NCI-H1930 (cell line): ENCODE measurements around the gene TLE4.
"Not testable (repeated sequence)": the region's sequence is repeated elsewhere in the genome, so short reads cannot be mapped to it uniquely, and the experiment has no call there.

Experiments
- DNase-seq, 2 experiments: peaks; one replicate each; lab custom pipeline; 2025; lab: John Stamatoyannopoulos, UW

Gene TLE4

DNA sequence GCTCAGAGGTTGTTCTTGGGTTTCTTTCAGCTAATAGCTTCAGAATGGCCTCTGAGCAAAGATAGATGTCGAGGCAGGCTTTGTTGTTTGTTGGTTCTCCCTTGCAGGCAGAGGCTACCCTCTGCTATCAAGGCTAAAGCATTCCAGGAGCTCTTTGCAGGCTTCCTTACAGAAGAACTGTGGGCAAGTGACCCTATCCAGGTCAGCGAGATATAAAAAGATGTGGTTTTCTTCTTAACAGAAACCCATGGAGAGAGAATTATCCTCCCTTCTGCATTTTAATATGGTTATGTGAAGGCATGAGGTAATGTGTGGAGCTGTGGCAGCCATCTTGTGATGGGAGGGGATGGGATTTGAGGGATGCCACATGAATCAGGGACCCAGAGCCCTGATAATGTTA lies 67.0 kb downstream of the TLE4 start:
- no peak for DNase-seq

DNA sequence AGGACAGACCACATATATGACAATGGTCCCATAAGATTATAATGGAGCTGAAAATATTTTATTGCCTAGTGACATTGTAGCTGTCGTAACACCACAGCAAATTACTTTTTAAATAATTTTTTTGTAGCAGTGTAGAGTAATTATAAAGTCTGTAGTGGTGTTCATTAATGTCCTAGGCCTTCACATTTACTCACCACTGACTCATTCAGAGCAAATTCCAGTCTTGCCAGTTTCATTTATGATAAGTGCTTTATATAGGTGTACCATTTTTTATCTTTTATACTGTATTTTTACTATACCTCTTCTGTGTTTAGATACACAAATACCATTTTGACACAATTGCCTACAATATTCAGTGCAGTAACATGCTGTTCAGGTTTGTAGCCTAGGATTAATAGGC lies 67.6 kb downstream of the TLE4 start:
- DNase-seq, result no peak

DNA sequence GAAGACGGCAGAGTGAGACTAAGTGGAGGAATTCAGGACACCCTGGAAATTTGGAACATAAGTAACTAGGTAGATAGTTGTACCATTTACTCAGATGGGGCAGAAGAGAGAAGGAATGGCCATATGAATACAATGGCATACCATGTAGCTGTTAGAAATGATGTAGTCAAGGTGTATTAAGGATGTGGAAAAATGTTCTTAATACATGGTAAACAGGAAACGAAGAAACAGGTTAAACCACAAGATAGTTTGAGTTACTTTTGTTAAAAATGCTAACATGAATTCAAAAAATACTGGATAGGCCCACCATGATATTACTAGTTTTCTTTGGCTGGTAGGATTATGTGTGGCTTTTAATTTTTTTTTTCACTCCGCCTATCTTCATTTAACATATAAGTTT lies 68.3 kb downstream of the TLE4 start:
- DNase-seq, result not testable (repeated sequence)

DNA sequence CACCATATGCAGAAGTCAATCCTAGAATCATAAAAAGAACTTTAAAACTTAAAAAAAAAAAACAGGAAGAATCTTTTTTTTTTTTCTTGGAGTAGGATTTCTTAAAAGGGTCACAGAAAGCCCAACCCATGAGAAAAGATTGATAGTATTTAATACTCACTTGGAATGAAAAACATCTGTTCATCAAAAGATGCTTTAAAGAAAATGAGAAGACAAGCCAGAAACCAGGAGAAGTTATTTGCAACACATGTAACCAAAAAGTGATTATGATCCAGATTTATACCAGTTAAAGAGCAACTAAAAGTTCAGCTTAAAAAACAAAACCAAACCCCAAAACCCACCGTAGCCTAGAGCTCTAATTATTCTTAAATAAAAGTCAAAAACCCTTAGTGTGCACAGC lies 69.3 kb downstream of the TLE4 start:
- no peak for DNase-seq

DNA sequence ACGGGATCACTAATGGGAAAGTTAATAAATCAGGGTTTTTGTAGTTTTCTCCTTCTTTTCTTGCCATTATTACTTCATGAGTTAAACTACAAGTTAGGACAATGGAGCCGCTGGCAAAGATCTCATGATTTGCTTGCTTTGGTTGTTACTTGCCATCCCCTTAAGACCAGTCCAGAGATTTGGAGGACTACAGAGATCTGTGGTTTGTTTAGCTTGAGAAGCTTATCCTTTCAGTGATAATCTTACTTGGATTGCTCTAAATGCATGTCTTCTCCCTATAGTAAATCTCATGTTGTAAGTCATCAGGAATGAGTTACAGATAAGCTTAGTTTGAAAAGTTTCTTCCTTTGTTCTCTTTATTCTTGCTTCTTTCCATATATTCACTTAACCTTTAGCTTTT lies 70.9 kb downstream of the TLE4 start:
- no peak for DNase-seq

DNA sequence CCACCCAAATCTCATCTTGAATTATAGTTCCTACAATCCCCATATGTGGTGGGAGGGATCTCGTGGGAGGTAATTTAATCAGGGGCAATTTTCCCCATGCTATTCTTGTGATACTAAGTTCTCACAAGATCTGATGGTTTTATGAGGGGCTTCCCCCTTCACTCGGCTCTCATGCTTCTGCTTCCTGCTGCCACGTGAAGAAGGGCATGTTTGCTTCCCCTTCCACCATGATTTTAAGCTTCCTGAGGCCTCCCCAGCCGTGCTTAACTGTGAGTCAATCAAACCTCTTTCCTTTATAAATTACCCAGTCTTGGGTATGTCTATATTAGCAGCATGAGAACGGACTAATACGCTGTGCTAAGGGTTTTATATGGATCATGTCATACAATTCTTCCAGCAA lies 72.3 kb downstream of the TLE4 start:
- no peak for DNase-seq

DNA sequence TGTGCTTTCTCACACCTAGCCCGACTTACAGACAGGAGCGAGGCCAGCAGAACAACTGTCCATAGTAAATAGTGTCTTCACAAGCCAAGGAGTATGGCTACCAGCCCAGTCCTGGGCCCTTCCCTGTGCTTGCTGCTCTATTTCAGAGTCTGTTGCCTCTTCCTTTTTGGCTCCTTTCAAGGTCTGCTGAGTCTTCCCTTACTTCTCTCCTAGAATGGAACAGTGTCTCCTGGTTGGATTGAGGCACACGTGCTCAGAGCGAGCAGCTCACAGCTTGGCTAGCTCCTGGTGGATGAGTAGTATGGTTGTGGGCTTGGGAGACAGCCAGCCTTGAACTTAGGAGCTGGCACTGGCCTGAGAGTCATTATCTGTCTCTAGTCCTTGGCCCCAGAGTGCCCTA lies 72.8 kb downstream of the TLE4 start:
- no peak for DNase-seq

DNA sequence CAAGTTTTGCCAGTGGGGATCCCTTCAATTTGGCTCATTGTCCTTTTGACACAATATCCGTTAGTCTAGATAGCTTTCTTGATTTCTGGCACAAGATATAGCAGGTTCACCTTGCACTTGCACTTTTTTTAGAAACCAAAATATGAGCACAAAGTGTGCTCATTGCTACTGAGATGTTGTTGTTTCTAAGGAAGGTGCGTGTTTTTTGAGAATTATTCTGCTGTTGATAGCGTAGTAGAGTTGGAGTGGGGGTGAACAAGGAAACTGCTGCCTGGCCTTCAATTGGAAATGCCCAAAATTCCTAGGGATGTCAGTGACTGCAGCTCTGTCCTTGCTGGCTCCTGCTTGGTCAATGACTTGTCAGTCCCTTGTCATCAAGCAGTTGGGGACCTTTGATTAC lies 73.3 kb downstream of the TLE4 start:
- DNase-seq, result no peak

DNA sequence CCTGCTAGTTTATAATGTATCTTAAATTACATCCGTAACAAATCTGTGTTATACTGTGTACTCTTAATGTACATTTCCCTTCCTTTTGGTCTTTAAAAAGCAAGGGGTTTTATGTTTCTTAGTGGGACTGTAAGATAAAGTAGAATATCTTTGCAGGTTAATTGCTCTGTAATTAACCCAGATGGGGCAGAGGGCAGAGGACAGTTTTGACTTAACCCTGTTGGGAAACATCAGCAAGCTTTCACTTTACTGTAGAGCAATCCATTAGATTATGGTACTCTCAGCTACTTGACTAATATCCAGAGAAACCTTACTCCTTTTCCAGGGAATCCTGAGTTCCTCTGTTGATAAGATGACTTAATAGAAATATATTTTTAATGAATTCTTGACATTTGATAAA lies 74.3 kb downstream of the TLE4 start:
- no peak for DNase-seq

DNA sequence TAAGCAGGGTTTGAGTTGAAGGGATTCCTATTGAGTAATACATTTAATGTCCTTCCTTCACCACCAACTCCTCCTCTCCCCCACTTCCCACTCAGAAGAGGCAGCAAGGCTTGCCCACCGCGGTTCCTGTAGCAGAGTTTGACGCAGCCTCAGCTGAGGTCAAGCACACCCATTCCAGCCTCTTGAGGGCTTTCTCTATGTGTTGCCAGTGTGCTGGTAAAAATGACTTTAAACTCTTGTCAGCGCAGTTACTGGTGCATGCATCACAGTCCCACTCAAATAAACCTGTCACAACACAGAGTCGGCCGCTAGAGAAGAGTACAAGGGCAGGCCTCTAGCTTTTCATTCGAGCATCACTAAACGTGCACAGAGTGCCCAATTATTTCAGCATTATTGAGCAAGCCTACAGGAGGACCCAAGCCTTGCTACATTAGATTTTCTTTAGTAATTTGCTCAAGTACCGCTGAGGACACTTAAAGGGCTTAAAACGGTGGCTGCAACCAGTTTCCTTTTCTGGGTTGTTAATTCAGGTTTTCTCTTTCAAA lies 79.6 kb downstream of the TLE4 start:
- no peak for DNase-seq

DNA sequence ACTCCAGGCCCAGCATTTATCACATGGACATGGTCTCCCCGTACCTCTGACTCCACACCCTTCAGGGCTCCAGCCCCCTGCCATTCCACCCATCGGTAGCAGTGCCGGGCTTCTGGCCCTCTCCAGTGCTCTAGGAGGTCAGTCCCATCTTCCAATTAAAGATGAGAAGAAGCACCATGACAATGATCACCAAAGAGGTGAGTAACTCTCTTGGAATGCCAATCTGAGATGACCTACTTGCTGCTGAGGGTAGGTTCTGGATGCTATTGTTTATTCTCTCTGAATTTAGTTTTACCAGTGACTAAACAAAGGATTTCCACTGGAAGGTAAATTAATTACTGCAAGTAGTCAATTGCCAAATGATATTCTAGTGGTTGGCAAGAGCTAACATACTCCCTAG lies 80.8 kb downstream of the TLE4 start:
- no peak for DNase-seq

DNA sequence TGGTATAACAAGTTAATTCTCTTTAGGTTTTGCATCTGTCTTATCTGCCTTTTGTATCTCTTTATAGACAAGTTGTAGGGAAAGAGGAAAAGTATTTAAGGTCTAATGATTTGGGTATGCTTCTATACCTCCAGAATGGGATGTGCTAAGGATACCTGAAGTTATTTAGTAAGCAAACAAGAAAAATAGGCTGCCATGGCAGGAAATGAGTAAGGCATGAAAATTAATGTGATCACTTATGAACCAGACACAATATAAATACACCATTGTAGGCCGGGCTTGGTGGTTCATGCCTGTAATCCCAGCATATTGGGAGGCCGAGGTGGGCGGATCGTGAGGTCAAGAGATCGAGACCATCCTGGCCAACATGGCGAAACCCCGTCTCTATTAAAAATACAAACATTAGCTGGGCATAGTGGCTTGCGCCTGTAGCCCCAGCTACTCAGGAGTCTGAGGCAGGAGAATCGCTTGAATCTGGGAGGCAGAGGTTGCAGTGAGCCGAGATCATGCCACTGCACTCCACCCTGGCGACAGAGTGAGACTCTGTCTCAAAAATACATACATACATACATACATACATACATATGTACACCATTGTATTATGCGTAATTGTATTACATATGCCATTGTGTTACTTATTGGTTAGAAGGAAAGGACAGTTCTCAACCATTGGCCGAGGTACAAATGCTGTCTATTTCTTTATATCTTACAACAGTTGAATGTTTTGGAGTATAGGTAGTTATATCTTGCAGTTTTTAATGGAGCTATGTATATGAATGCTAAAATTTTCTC lies 83.0 kb downstream of the TLE4 start:
- not testable (repeated sequence) for DNase-seq

DNA sequence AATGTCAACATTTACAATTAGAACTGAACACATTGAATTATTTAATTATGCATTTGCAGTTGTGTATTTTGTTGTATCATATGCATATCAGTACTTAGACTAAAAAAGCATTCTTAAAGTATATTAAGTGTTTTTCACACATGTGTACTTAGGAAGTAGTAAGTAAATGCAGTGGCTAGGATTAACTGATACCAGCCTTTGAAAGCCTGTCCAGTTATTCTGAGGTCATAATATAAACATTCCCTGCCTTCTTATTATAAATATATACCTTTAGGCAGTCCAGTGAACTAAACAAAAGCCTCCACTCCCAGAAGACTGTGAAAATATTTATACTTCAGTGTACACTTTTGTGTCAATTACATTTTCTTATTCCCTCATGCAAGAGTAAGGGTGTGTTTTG lies 83.8 kb downstream of the TLE4 start:
- DNase-seq, result no peak

DNA sequence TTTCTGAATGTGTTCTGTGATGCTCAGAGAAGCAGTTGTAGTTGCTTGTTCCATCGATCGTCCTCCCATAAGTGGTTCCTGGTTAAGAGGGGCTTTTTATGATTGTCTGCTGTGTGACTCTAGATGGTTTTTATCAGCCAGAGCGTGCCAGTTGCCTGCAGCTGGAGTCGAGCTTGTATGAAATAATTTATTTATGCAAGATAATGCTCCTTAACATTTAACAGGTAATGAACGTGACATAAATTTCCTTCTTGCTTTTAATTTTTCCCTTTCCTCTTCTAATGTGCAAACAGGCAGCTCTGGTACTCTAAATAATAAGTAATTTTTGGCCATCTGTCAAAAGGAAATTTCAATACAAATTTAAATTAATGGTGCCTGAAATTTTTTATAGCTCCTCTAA lies 84.4 kb downstream of the TLE4 start:
- no peak for DNase-seq

DNA sequence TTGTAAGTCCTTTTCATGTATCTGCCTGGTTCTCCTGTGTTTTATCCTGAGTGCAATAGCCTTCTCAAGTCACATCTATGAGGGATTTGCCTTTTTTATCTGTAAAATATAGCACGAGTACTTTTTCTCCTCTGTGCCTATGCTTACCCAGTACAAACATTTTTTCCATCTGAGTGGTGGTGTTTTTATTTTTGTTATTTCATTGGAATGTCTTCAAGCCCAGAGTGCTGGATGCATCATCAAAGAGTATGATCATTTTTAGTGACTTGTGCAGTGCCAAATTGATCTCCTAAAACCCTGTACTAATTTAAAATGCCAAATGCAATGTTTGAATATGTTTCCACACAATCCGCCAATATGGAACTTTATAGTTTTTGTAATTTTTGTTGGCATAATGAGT lies 86.1 kb downstream of the TLE4 start:
- DNase-seq, result no peak

DNA sequence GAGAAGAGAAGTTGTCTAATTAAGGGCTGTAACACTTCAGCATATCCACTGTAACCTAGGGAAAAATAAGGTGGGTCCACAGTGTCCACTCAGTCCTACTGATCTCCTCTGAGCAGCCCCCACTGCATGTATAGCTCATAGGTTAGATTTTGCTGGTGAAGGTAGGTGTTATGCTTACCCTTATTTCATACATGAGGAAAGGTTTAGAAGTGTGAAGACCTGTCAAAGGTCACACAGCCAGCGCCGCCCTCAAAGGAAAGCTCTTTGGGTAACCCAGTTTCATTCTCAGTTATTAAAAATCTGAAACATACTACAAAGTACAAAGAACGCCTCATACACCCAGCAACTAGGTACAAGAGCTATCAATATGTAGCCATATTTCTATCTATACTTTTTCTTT lies 87.2 kb downstream of the TLE4 start:
- no peak for DNase-seq

DNA sequence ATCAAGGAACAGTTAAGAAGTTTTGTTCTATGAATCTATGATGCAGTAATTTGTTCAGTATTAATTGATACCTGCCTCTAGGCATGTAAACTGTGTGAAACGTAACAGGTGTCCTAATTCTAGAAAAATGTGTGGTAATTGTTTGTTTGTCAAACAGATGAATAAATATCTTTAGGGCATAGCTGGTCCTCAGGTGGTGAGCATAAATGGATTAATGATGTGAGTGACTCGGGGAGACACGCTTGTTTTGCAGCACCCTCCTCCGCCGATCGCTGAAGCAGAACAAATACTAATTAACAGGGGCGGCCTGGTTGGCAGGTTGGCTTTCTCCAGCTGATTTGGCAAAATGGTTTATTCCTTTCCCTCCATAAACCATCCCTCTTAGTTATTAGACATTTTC lies 88.8 kb downstream of the TLE4 start:
- peak; percentile 53 to 74 for DNase-seq

DNA sequence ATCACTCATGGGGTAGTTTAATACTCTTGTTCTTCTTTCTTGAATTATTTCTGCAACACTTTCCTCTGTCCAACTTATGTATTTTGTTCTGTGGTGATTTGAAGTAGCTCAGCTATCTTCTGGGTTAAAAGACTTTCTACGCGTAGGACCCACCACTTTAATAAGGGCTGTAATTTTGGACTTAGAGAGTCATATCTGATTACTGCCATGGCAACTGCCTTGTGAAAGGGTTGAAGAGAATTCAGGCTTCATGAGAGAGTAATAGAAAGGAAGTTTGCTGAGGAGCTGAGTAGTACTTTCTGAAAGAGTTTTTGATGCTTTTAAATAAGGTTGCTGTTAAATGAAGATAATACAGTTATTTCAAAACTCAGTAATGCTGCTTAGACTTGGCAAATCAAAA lies 89.5 kb downstream of the TLE4 start:
- DNase-seq, result no peak

DNA sequence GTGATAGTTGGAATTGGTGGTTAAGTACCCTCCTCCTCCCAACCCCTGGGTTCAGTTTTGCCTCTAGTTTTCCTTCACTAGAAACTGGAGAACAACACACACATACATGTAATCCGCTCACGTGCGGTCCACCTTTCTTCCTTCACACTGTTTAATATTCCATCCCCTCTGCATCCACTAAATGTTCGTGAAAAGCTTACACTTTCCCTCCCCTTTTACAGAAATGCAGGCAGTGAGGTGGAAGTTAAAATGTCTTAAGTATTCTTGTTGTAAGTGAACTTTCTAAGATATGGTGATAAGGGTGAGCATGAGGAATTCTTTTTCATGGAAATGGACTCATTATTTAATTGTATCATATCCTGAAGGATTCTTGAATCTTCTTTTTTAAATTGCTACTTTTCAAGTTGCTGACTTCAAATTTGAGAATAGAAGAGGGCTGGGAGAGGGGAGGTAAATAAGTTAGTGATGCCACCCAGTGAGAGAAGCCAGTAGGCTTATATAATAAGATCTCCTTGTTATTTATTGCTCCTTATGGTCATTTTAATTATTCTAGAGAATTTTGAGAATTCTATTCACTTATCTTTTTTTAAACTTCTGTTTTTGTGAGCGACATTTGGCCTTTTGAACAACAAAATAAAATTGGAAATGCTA lies 90.2 kb downstream of the TLE4 start:
- DNase-seq, result no peak

DNA sequence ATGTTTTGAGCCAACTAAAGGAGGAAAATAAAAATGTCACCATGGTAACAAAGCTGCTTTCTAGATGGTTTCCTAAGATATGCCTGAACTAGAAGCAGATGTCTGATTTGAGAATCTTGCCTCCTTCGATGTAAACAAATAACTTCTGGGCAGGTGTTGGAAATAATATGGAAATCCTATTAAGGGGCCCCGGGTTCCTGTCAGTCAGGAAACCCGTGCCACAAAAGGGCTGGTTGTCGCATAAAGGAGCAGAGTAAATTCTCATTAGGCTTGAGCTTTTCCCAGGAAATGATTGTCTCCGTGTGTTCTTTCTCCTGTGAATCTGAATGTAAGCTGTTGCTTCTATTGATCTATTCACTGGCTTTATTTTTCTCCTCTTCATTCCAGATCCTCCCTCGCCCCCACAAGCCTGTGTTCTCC lies 90.8 kb downstream of the TLE4 start:
- DNase-seq, result no peak

DNA sequence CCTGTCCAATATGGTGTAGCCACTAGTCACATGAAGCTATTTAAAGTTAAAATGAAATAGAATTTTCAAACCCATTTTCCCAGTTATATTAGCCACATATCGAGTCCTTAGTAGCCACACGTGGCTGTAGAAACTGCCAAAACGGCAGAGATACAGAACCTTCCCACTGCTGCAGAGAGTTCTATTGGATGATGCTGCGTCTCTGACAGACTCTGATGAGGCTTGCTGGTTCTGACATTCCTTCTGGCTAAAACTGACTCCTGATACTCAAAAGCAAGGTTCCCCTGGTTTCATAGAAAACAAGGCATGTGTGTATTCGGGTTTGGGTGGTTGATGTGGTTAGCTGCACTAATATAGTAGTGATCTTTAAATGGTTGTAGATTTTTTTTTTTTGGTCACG lies 91.5 kb downstream of the TLE4 start:
- DNase-seq, result no peak

DNA sequence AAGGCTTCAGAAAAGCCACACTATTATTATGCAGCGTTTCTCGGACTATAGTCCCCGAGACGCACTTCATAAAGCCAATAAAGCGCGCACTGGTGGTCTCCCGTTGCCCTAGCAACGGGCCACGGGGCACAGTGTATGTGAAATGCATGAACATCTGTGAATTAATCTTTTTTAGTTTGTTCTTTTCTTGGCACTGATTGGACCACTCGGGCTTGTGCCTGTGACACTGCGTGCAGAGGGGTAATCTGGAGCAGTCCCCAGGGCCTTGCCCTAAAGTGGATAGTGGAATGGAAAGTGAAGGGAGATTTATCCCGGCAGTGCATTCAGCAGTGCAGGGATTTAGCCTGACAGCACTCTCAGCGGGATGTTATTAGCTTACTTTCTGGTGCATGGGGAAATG lies 92.1 kb downstream of the TLE4 start:
- DNase-seq, result no peak

DNA sequence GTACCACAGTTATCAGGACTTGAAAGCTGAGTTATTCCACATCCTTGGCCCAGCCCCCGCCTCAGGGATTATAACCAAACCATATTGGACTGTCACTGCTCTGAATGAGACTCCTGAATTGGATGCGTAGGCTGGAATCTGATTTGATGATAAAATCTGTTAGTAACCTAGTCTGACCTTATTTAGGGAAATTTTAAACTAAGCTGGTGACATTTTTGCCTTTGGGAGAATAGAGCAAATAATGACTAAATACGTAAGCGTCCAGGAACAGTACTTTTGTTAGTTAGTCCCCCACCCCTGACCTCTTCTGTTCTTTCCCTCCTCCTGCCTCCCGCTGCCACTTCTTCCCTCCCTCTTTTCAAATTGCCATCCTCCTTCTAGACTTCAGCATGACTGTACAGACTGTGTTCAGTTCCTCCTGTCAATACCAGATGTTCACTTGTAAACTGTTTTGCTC lies 92.6 kb downstream of the TLE4 start:
- no peak for DNase-seq

DNA sequence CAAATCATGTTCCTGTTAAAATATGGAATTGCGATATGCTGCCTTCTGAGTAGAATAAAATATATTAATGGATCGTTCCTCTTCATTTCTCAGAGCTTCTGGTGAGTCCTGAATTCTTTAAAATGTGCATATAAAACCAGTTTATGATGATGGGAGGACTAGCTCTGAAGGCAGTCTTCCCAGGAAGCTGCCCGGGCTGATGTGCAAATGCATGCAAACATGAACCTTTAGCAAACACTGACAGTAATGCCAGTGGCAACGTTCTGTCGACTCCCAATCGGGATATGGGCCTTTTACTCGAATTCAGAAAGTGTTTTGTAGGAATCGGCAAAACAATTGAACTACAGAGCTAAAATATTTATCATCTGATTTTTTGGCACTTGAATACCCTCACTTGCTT lies 93.6 kb downstream of the TLE4 start:
- DNase-seq, result no peak
